Kidney epithelial cell (primary cell): ENCODE results near the gene ENDOV. TPM values are rescaled to one million over a fixed set of nuclear protein-coding genes. Genes with fewer than 3 reads are reported as not detected.

Experiments used
- DNase-seq: peaks from one replicate; pipeline ENCODE4 v3.0.0-alpha.2; 2010; ENCODE audit warnings: low read depth
- H3K27me3 ChIP-seq: 2 replicates; pipeline ENCODE4 v1.6.0; 2011; ENCODE audit warnings: low read length; ENCODE audit not compliant: control insufficient read depth, insufficient read depth
- H3K36me3 ChIP-seq: 2 replicates; pipeline ENCODE4 v1.5.1; 2011; ENCODE audit warnings: low read length; ENCODE audit not compliant: control insufficient read depth, insufficient read depth
- H3K4me3 ChIP-seq: 2 replicates; pipeline ENCODE4 v1.5.1; 2011; ENCODE audit warnings: low read depth, mild to moderate bottlenecking, control low read depth, low read length
- CTCF ChIP-seq: IDR thresholded peaks from 2 replicates; pipeline ENCODE4 v1.5.1; 2011; ENCODE audit warnings: mild to moderate bottlenecking, moderate library complexity, low read length, control low read depth, inconsistent platforms; ENCODE audit not compliant: insufficient read depth, poor library complexity, severe bottlenecking
- total RNA-seq: library from RNA; depleted of rRNA; stranded (reverse); fragments of >200 nt; gene quantifications from 2 replicates; pipeline ENCODE4 v1.2.3, GENCODE V29; 2015

ENDOV gene
- total RNA-seq, 1 donor from 2014 or later: 14.6 TPM

GRCh38 chr17:80442323-80442659, 27.3 kb downstream of the ENDOV start:
- Histone ChIP-seq H3K4me3 (no peak overlapping the region), H3K36me3 (no peaks in the 10 kb centered on the region), H3K27me3 (peaks cover 38% of the 10 kb centered on the region)
- no peak for DNase-seq
- TF ChIP-seq CTCF: no peak

DNA sequence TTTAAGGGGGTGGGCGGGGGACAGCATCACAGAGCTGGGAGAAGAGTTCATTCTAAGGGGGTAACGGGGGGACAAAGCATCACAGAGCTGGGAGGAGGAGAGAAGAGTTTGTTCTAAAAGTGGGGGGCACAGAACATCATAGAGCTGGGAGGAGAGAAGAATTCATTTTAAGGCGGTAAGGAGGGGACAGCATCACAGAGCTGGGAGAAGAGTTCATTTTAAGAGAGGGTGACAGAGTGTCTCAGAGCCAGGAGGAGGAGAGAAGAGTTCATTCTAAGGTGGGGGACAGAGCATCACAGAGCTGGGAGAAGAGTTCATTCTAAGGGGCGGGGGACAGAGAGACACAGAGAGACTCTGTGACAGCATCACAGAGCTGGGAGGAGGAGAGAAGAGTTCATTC, 27.8 kb downstream of the ENDOV start:
- no peak for DNase-seq
- Histone ChIP-seq H3K4me3 (no peak overlapping the region), H3K27me3 (peaks cover 38% of the 10 kb centered on the region), H3K36me3 (no peaks in the 10 kb centered on the region)
- no peak for TF ChIP-seq CTCF

DNA sequence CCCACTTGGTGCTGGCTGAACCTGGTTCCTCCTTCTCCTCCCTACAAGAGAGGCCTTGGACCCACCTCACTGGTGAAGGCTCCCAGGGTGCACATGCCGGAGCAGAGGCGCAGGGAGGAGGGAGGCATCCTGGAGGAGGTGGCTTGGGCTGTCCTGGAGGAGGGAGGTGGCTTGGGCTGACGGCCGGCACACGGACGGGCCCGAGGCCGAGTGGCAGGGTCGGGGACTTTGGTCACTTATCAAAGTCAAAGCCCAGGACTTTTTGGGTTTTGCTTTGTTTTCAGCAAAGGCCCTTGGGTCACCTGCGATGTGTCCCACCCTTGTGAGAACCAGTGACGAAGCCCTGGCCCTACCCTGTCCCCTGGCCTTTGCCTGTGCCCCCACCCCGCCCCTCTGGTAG, 28.5 kb downstream of the ENDOV start:
- Histone ChIP-seq H3K36me3 (no peaks in the 10 kb centered on the region), H3K27me3 (peaks cover 41% of the 10 kb centered on the region), H3K4me3 (no peak overlapping the region)
- no peak for TF ChIP-seq CTCF
- DNase-seq: no peak

DNA sequence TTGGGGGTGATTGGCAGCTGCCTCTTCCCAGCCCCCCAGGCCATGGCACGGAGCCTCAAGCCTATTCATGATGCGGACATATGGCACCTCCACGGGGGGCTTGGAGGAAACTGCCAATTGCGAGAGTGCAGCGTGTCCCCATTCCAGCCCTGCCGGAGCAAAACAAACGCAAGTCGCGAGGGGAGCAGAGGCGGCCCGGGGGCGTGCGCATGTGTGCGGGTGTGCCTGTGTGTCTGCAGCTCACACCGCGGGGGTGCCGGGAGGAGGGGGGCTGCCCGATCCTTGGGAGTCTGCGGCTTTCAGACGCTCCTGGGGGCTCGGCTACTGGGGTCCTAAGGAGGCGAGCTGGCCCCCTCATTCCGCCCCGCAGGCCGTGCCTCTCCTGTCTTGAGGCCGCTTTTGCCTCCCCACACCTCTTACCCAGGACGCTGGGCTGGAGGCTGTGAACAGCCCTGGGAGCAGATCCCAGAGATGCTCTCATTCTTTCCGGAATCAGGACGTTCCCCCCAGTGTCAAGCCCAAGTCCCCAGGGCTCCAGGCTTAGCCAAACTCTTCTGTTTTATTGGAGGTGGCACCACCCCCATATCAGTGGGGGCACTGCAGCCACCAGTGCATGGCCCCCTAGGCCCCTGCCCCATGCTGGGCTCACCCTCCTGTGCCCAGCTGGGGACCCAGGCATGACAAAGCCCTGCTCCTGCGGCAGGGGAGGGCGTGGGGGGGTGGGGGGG, 29.1 kb downstream of the ENDOV start:
- no peak for TF ChIP-seq CTCF
- Histone ChIP-seq H3K4me3 (no peak overlapping the region), H3K27me3 (peaks cover 41% of the 10 kb centered on the region), H3K36me3 (no peaks in the 10 kb centered on the region)
- DNase-seq: no peak

GRCh38 chr17:80444644-80444979, 29.6 kb downstream of the ENDOV start:
- DNase-seq: no peak
- Histone ChIP-seq H3K27me3 (peaks cover 40% of the 10 kb centered on the region), H3K36me3 (no peaks in the 10 kb centered on the region), H3K4me3 (no peak overlapping the region)
- TF ChIP-seq CTCF: no peak

DNA sequence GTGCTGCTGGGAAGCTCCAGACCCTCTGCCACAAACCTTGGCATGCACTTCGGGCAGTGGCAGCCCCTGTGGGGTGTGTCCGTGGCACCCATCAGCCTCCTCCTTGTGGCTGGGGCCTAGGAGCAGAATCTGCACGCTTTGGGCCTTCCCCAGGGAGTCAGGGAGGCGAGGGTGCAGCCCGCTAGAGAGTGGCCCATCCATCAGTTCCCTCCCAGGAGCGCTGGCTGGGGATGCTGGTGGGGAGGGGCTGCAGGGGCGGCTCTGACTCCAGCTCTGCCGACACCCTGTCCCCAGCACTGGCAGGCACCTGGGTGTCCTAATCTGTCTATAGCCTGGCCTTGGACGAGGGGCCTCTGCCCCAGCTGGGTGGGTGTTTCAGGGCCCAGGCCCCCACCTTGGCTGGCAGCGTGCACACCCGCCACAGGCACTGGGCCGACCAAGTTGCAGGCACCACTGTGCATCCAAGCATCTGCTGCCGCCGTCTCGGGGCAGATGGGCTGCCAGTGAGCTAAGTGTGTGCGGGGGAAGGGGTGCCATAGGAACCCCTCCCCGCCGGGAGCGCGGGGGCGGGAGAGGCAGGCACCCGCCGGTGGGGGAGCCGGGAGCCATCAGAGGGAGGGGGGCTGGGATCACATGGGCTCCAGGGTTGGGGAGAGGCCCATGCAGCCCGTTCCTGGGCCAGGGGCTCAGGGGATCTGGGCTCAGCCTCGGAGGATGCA, 30.2 kb downstream of the ENDOV start:
- H3K4me3 ChIP-seq: no peak overlapping the region
- no peak for DNase-seq
- peaks cover 40% of the 10 kb centered on the region for H3K27me3 ChIP-seq
- no peaks in the 10 kb centered on the region for H3K36me3 ChIP-seq
- no peak for TF ChIP-seq CTCF
